GM04504 (cell line): ENCODE results near the gene KRT7.

Source experiments
- DNase-seq: peaks from one replicate; pipeline ENCODE4 v3.0.0-alpha.2; 2012; ENCODE audit warnings: low read depth

The KRT7 gene

DNA sequence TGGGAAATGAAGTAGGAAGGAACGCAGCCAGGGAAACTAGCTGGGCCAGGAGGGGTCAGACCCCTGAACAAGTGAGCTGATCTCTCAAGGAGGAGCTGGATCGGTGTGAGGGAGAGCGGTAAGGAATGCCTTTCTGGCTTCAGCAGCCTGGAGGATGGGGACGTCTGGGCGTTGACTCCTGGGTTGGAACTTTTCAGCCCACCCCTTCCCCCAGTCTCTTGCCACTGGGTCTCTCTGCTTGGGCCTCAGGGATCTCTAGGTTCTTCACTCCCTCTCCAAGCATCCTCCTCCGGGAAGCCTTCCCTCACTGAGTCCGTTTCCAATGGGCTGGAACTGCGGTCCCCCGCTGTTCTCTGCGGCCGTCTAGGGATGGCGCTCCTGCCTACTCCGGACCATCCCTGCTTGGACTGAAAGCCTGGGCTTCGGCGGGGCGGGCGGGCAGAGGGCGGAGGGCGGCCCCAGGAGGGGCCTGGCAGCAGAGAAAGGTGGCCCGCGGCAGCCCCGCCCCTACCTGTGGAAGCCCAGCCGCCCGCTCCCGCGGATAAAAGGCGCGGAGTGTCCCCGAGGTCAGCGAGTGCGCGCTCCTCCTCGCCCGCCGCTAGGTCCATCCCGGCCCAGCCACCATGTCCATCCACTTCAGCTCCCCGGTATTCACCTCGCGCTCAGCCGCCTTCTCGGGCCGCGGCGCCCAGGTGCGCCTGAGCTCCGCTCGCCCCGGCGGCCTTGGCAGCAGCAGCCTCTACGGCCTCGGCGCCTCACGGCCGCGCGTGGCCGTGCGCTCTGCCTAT is at the start of gene KRT7:
Gene KRT7 (plus strand): TSS at position 570 of the 788 bp plus-strand sequence. CDS start 54 bp downstream, at position 624.
- DNase-seq, result no peak

DNA sequence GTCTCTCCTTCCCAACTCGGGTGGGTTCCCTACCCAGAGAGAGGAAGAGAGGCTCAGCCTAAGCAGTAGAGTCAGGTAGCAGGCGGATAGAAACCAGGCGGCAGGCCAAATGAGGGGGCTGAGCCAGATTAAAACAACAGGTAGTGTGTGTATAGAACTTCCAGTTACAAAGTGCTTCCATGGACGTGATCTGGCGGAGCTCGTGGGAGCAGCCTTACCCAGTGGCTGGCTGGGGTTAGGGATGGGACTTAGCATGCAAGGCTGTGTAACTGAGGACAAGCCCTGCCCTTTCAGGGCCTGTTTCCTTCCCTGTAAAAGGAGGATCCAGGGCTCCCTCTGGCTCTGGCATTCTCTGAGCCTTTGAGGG is 49.5 kb upstream of the KRT7 start:
- no peak for DNase-seq

- DNase-seq, result no peak
Observed at GRCh38 chr12:52183971-52184370, 49.1 kb upstream of the KRT7 start.

DNA sequence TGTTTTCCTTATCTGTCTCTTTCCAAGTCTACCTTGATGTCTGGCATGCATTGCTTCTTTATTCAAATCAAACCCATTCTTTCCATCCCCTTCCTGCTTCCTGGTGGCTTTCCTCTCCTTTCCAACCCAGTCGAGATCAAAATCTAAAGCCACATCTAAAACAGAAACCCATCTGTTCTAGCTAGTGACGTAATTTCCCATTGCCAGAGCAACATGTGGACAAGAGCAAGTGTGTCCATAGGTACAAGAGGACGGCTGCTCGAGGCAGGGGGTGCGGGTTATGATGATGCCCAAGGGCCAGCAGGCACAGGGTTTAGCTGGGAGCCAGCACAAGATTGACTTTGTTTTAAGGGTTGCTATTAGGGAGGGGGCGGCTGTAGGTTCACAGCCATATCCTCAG is 48.2 kb upstream of the KRT7 start:
- DNase-seq, result no peak

DNA sequence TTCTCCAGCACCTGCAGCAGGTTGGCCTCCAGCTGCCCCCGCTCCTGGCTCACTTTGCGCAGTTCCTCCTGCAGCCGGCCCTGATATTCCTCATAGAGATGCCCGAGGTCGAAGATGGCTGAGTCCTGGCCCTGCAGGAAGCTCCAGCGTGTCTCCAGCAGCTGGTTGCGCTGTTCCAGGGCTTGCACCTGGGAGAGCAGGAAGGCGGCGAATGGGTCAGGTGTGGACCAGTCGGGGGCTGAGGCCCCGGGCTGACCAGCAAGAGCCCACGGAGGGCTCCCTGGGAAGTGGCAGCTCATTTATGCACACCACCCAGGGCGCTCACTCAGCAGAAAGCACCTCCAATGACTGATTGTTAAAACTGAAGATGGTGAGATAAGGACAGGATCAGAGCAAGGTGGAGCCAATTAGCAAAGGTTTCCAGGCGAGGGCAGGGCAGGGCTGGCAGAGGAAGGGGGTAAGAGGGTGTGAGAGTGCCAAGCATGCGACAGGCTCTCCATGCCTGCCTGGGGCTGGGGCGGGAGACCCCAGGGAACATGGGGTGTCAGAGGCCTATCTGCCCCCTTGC is 47.6 kb upstream of the KRT7 start:
- DNase-seq, result no peak

GRCh38 chr12:52186118-52186840 is 46.8 kb upstream of the KRT7 start:
- peak; percentile 64 for DNase-seq

- no peak for DNase-seq
Observed at GRCh38 chr12:52187206-52187605, 45.8 kb upstream of the KRT7 start.

DNA sequence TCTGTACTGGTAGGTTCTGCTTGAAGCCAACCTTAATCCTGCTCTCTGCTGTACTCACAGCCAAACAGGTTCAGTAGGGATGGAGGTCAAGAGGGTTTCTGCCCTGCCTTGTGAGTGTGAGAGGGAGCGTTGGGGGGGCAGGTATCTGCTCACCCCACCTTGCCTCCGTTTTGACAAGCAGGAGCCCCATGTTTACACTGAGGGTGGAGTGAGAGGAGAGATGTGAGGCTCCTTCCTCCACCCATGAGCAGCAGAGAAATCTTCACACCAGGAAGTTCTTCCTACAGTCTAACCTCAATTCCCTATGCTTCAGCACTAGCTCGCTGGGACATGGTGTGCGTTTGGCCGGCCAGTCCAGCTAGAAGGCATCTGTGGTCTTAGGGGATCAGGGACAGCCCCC is 45.4 kb upstream of the KRT7 start:
- no peak for DNase-seq

GRCh38 chr12:52188658-52189057 is 44.4 kb upstream of the KRT7 start:
- DNase-seq, result no peak

- no peak for DNase-seq
Observed at GRCh38 chr12:52189376-52190174, 43.5 kb upstream of the KRT7 start.

DNA sequence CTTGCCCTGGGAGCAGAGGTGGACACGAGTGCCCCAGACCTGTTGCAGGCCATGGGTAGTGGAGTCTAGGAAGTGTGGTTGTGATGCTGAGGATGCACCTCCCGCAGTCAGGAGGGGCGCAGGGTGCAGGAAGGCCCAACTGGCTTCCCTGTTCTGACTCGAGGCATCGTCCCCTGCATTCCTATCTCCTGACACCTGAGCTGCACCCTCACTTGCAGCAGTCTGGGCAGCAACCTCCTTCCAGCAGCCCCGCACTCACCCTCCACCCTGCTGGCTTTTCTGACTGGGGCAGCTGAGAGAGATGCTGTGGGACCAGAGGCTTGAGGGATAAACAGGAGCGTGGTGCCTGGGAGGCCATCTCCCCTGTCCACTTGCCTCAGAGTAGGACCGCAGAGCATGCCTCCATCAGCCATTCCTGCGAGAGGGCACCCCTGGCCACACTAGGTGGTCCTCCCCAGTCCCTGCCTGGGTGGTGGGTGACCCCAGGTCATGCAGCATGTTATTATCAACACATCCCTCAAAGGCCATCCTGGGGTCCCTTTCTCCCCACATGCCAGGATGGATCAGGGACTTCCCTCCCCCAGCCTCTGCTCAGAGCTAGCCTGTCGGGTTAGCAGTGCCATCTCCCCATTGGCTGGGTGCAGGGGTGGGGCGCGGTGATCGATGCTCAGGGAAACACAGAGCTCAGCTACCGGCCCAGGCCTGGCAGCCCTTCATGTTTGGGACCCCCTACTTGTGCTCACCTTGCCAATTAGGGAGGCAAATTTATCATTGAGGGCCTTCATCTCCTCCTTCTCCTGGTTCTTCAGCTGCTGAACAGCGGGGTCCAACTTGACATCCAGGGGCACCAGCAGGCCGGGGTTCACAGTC is 41.9 kb upstream of the KRT7 start:
- DNase-seq, result no peak

DNA sequence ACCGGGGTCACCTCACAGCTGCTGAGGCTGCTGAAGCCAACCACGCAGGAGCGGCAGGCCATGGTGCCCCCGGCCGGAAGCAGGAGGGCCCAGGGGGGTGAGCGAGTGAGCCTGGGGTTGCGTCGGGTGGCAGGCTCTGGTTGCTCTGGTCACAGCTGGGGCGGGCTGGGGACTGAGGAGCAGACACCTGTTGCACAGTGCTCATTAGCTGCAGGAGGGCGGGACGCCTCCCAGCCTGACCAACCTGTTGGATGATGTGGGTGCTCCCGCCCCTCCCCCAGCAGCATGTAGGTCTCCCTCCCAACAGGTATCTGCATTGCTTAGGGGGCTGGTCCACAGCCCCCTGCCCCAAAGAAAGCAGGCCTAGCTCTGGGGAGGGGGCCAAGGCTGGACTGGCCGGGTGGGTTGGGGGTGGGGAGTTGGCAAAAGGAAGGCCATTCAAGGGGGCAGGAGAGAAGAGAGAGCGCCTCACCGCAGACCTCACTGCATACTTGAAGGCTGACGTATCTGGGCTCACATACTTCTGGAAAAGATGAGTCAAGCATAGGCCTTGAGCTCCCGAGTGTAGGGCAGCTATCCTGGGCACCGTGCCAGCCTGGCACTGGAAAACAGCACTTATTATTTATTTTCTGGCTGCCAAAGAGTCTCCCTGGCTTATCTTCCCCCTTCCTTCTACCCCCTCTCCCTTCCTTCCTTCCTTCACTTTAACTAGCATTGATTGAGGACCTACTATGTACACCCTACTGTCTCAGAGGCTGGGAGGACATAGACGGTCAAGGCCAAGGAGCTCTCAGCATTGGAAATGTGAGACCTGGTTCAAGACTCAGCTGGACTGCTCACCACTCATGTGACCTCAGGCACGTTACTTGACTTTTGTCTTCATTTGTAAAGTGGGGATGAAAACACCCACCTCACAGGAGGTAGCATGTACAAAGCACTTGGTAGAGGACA is 40.9 kb upstream of the KRT7 start, which contains the start of gene KRT80:
Gene KRT80 (minus strand): TSS at position 174 of the 951 bp plus-strand sequence. CDS start 112 bp downstream, at position 62.
- peak; percentile 95 for DNase-seq

DNA sequence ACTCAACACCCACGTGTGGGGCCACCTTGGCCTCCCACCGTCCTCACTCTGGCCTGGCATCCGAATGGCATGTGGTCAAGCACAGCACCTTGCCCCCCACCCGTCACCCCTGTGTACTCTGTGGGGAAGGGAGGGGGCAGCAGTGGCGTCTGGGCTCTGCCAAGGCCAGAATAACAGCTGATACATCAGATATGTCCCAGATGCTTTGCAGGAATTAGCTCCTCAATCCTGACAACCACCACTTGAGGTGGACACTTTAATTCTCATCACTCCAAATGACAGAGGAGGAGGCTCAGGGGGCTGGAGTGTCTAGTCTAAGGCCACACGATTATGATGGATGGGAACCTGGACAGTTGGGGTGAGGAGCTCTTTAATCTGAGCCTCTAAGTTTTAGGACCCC is 39.5 kb upstream of the KRT7 start:
- no peak for DNase-seq

GRCh38 chr12:52193991-52194390 is 39.1 kb upstream of the KRT7 start:
- DNase-seq, result no peak

GRCh38 chr12:52195065-52195730 is 37.8 kb upstream of the KRT7 start:
- no peak for DNase-seq

- no peak for DNase-seq
Observed at GRCh38 chr12:52197371-52198231, 35.4 kb upstream of the KRT7 start.

DNA sequence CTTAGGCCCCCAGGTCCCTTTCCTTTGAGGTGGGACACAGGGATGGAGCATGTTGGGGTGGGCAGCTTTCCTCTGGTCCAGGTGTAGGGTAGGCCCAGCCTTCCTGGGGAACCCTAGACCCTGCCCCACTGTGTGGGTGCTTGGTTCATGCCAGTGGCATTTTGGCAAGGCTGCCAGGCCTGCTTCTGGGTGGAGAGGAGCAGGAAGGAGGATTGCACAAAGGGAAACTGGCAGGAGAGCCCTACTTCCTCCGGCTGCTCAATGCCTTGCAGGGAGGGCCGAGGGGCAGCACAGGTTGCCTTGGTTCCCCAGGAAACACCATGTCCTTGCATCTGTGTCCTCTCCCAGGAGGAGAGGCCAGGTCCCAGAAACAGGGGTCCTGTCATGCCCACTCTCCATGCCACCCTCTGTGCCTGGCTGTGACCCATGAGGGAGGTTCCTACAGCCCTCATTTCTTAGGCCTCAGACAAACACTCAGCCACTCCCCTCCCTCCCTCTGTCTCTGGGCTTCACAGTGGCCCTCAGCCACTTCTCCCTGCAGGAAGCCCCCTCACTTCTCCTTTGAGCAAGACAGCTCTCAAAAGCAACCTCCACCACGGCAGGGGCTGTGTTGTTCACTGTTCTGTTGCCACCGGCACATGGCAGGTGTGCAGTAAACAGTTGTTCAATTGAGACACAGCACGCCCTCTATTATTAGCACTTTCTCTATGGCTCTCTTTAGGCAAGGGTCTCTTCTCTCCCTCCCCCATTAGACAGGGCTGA is 34.4 kb upstream of the KRT7 start:
- DNase-seq, result no peak
